GM12878 (cell line): Measurements from ENCODE around the gene NAGA.

Source experiments
- BHLHE40 ChIP-seq, 2 experiments: fragments of 450-650 bp in 1 of 2; IDR thresholded peaks; 2 replicates each; pipeline ENCODE4 v1.6.1; 2011 to 2017; ENCODE audit warnings: low read depth in 2 of 2, borderline replicate concordance in 1 of 2, improper control_type of control experiment in 1 of 2, low read length in 1 of 2, mild to moderate bottlenecking in 1 of 2
- BRCA1 ChIP-seq: IDR thresholded peaks from 2 replicates; pipeline ENCODE4 v1.6.1; 2011; ENCODE audit warnings: low read depth, low read length, improper control_type of control experiment
- CBFB ChIP-seq: IDR thresholded peaks from 2 replicates; pipeline ENCODE4 v1.6.1; 2016; ENCODE audit warnings: antibody characterized with exemption, low read depth
- EZH2 ChIP-seq: IDR thresholded peaks from 2 replicates; pipeline ENCODE4 v1.6.1; 2012; ENCODE audit warnings: low read depth, mild to moderate bottlenecking, control low read depth, inconsistent platforms, low read length, borderline replicate concordance; ENCODE audit not compliant: control insufficient read depth
- HDGF ChIP-seq: fragments of 450-650 bp; IDR thresholded peaks from 2 replicates; pipeline ENCODE4 v1.6.1; 2016; ENCODE audit warnings: antibody characterized with exemption
- SIX5 ChIP-seq: IDR thresholded peaks from 2 replicates; pipeline ENCODE4 v1.6.1; 2011; ENCODE audit warnings: mild to moderate bottlenecking, low read depth, low read length, moderate library complexity; ENCODE audit not compliant: severe bottlenecking
- SP1 ChIP-seq: IDR thresholded peaks from one replicate; pipeline ENCODE4 v1.6.1; 2011; ENCODE audit warnings: low read depth, low read length
- TBL1XR1 ChIP-seq: IDR thresholded peaks from 2 replicates; pipeline ENCODE4 v1.6.1; 2012; ENCODE audit warnings: low read depth, low read length, improper control_type of control experiment
- TF ChIP-seq, protein P1 (sequence below), 3 experiments: IDR thresholded peaks in 2 of 3; conservative IDR thresholded peaks in 1 of 3; 2 replicates each; pipeline ENCODE4 v1.5.1; 2011; ENCODE audit warnings: low read depth in 3 of 3, low read length in 3 of 3, mild to moderate bottlenecking in 3 of 3, control low read depth in 2 of 3, moderate library complexity in 2 of 3, inconsistent platforms in 1 of 3, mixed read lengths in 1 of 3; ENCODE audit not compliant: control insufficient read depth in 2 of 3, insufficient read depth in 1 of 3; ENCODE audit errors: extremely low read depth in 1 of 3
- TF ChIP-seq, protein P2 (sequence below): fragments of 450-650 bp; IDR thresholded peaks from 2 replicates; pipeline ENCODE4 v1.6.1; 2017; ENCODE audit warnings: mild to moderate bottlenecking

DNA sequence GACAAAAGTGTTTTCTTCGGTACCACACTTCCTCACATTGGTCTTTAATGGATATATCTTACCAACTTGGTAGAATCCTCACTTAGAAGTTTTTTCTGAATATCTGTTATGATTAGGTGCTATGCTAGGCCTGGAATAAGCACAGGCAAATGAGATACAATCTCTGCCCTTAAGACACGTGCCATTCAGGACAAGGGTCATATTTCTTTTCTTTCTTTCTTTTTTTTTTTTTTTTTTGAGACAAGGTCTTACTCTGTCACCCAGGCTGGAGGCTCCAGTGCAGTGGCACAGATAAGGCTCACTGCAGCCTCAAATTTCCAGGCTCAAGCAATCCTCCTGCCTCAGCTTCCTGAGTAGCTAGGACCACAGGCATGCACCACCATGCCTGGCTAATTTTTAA is 49.0 kb downstream of the NAGA start:
- TF ChIP-seq, protein P1, sequence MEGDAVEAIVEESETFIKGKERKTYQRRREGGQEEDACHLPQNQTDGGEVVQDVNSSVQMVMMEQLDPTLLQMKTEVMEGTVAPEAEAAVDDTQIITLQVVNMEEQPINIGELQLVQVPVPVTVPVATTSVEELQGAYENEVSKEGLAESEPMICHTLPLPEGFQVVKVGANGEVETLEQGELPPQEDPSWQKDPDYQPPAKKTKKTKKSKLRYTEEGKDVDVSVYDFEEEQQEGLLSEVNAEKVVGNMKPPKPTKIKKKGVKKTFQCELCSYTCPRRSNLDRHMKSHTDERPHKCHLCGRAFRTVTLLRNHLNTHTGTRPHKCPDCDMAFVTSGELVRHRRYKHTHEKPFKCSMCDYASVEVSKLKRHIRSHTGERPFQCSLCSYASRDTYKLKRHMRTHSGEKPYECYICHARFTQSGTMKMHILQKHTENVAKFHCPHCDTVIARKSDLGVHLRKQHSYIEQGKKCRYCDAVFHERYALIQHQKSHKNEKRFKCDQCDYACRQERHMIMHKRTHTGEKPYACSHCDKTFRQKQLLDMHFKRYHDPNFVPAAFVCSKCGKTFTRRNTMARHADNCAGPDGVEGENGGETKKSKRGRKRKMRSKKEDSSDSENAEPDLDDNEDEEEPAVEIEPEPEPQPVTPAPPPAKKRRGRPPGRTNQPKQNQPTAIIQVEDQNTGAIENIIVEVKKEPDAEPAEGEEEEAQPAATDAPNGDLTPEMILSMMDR (IDR thresholded peaks at IDR 0.05 in 2 of 3, conservative IDR thresholded peaks at IDR 0.05 in 1 of 3; ENCODE audit: control insufficient read depth in 2 of 3, extremely low read depth in 1 of 3, insufficient read depth in 1 of 3, low read depth in 3 of 3, low read length in 3 of 3): no peak
- TF ChIP-seq SIX5 (no peak), TBL1XR1 (no peak), CBFB (no peak), SP1 (no peak), BRCA1 (no peak), EZH2 (no peak), HDGF (no peak), BHLHE40 (IDR thresholded peaks at IDR 0.05; ENCODE audit: borderline replicate concordance in 1 of 2, low read depth in 2 of 2, low read length in 1 of 2) (no peak)
- TF ChIP-seq, protein P2, sequence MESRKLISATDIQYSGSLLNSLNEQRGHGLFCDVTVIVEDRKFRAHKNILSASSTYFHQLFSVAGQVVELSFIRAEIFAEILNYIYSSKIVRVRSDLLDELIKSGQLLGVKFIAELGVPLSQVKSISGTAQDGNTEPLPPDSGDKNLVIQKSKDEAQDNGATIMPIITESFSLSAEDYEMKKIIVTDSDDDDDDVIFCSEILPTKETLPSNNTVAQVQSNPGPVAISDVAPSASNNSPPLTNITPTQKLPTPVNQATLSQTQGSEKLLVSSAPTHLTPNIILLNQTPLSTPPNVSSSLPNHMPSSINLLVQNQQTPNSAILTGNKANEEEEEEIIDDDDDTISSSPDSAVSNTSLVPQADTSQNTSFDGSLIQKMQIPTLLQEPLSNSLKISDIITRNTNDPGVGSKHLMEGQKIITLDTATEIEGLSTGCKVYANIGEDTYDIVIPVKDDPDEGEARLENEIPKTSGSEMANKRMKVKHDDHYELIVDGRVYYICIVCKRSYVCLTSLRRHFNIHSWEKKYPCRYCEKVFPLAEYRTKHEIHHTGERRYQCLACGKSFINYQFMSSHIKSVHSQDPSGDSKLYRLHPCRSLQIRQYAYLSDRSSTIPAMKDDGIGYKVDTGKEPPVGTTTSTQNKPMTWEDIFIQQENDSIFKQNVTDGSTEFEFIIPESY: no peak
